OCI-LY1 (cell line): ENCODE data around the gene SLC25A42.

Experiments used
- H2AFZ ChIP-seq: fragments of 200-600 bp; sonication (generic), shearing (Covaris generic); 2 replicates; pipeline ENCODE4 v1.6.0; 2014; ENCODE audit warnings: antibody characterized with exemption, mild to moderate bottlenecking, low read length
- H3F3A ChIP-seq: fragments of 200-600 bp; sonication (generic), shearing (Covaris generic); 2 replicates; pipeline ENCODE4 v1.6.0; 2014; ENCODE audit warnings: mild to moderate bottlenecking, antibody characterized with exemption, low read length, moderate library complexity; ENCODE audit not compliant: insufficient read depth
- H3K27ac ChIP-seq: fragments of 200-600 bp; sonication (generic); 2 replicates; pipeline ENCODE4 v1.5.1; 2014; ENCODE audit warnings: low read length, mixed run types, mild to moderate bottlenecking, low read depth; ENCODE audit not compliant: poor library complexity, severe bottlenecking
- H3K27me3 ChIP-seq: fragments of 200-600 bp; sonication (generic); 2 replicates; pipeline ENCODE4 v1.6.0; 2014; ENCODE audit warnings: antibody characterized with exemption, mild to moderate bottlenecking, low read length, moderate library complexity; ENCODE audit not compliant: insufficient read depth
- H3K36me3 ChIP-seq: fragments of 200-600 bp; sonication (generic); 2 replicates; pipeline ENCODE4 v1.6.1; 2014; ENCODE audit warnings: mild to moderate bottlenecking, antibody characterized with exemption, low read length, moderate library complexity, mixed read lengths; ENCODE audit not compliant: insufficient read depth
- H3K4me1 ChIP-seq: fragments of 200-600 bp; sonication (generic); 2 replicates; pipeline ENCODE4 v1.5.1; 2014; ENCODE audit warnings: mild to moderate bottlenecking, low read length, moderate library complexity; ENCODE audit not compliant: insufficient read depth, severe bottlenecking
- H3K4me2 ChIP-seq: fragments of 200-600 bp; sonication (generic), shearing (Covaris generic); 2 replicates; pipeline ENCODE4 v1.6.1; 2014; ENCODE audit warnings: low read length
- H3K4me3 ChIP-seq: fragments of 200-600 bp; sonication (generic); 2 replicates; pipeline ENCODE4 v1.5.1; 2014; ENCODE audit warnings: low read length, low read depth, mild to moderate bottlenecking, mixed read lengths; ENCODE audit not compliant: poor library complexity, severe bottlenecking
- H3K79me2 ChIP-seq: fragments of 200-600 bp; shearing (Covaris generic); 2 replicates; pipeline ENCODE4 v1.6.1; 2016; ENCODE audit warnings: mixed run types, low read length, mixed read lengths; ENCODE audit not compliant: insufficient read depth
- H3K9ac ChIP-seq: fragments of 200-600 bp; sonication (generic), shearing (Covaris generic); 2 replicates; pipeline ENCODE4 v1.6.1; 2014; ENCODE audit warnings: mild to moderate bottlenecking, low read length, mixed read lengths
- H3K9me2 ChIP-seq: fragments of 200-600 bp; sonication (generic), shearing (Covaris generic); 2 replicates; pipeline ENCODE4 v1.6.1; 2014; ENCODE audit warnings: low read depth, mild to moderate bottlenecking, low read length, mixed read lengths
- H3K9me3 ChIP-seq: fragments of 200-600 bp; shearing (Covaris generic); 2 replicates; pipeline ENCODE4 v1.6.1; 2014; ENCODE audit warnings: low read length, mixed read lengths
- H4K20me1 ChIP-seq: fragments of 200-600 bp; sonication (generic), shearing (Covaris generic); 2 replicates; pipeline ENCODE4 v1.6.0; 2016; ENCODE audit warnings: mild to moderate bottlenecking, low read length; ENCODE audit not compliant: insufficient read depth
- CTCF ChIP-seq: fragments of 200-600 bp; sonication (generic), shearing (Covaris generic); IDR thresholded peaks from 2 replicates; pipeline ENCODE4 v1.5.1; 2017; ENCODE audit warnings: mild to moderate bottlenecking, antibody characterized with exemption, low read length, moderate library complexity, mixed read lengths
- EZH2 ChIP-seq: fragments of 200-600 bp; sonication (generic), shearing (Covaris generic); IDR thresholded peaks from 2 replicates; pipeline ENCODE4 v1.8.0; 2017; ENCODE audit warnings: borderline replicate concordance, mixed run types, mild to moderate bottlenecking, antibody characterized with exemption, low read length, moderate library complexity, mixed read lengths

The SLC25A42 gene

GRCh38 chr19:19079571-19079970 lies 15.8 kb downstream of the SLC25A42 start:
- no peaks in the 10 kb centered on the region for H3K27me3 ChIP-seq
- no peaks in the 10 kb centered on the region for H3K9me3 ChIP-seq
- no peaks in the 10 kb centered on the region for H3F3A ChIP-seq
- H3K9me2 ChIP-seq = no peaks in the 10 kb centered on the region
- no peaks in the 10 kb centered on the region for H3K4me1 ChIP-seq
- H3K79me2 ChIP-seq = no peaks in the 10 kb centered on the region
- no peak for TF ChIP-seq CTCF
- no peak for TF ChIP-seq EZH2
- no peaks in the 10 kb centered on the region for H4K20me1 ChIP-seq
- H3K27ac ChIP-seq = no peak overlapping the region
- no peak overlapping the region for H2AFZ ChIP-seq
- H3K36me3 ChIP-seq = no peaks in the 10 kb centered on the region; the same call in 1 of the 2 replicates
- H3K4me2 ChIP-seq = no peak overlapping the region
- no peak overlapping the region for H3K9ac ChIP-seq
- no peak overlapping the region for H3K4me3 ChIP-seq

GRCh38 chr19:19081642-19082151 lies 17.9 kb downstream of the SLC25A42 start:
- no peaks in the 10 kb centered on the region for H3K36me3 ChIP-seq
- no peak overlapping the region for H2AFZ ChIP-seq
- H3K9me2 ChIP-seq = no peaks in the 10 kb centered on the region
- no peaks in the 10 kb centered on the region for H4K20me1 ChIP-seq
- no peaks in the 10 kb centered on the region for H3K4me1 ChIP-seq
- H3K4me3 ChIP-seq = no peak overlapping the region
- no peaks in the 10 kb centered on the region for H3K27me3 ChIP-seq
- no peaks in the 10 kb centered on the region for H3F3A ChIP-seq
- H3K79me2 ChIP-seq = no peaks in the 10 kb centered on the region
- H3K9ac ChIP-seq = no peak overlapping the region
- no peaks in the 10 kb centered on the region for H3K9me3 ChIP-seq
- no peak overlapping the region for H3K4me2 ChIP-seq
- no peak overlapping the region for H3K27ac ChIP-seq
- no peak for TF ChIP-seq EZH2
- TF ChIP-seq CTCF = no peak

GRCh38 chr19:19083413-19084178 lies 19.8 kb downstream of the SLC25A42 start:
- no peak overlapping the region for H3K9ac ChIP-seq
- H2AFZ ChIP-seq = no peak overlapping the region
- H3K79me2 ChIP-seq = no peaks in the 10 kb centered on the region
- H3K36me3 ChIP-seq = no peaks in the 10 kb centered on the region
- H3K27ac ChIP-seq = no peak overlapping the region
- no peak overlapping the region for H3K4me2 ChIP-seq
- H3K4me3 ChIP-seq = no peak overlapping the region
- H3K4me1 ChIP-seq = no peaks in the 10 kb centered on the region
- no peaks in the 10 kb centered on the region for H3K27me3 ChIP-seq
- TF ChIP-seq EZH2 (no peak), CTCF (no peak)
- no peaks in the 10 kb centered on the region for H3K9me3 ChIP-seq
- no peaks in the 10 kb centered on the region for H3K9me2 ChIP-seq
- H3F3A ChIP-seq = no peaks in the 10 kb centered on the region
- H4K20me1 ChIP-seq = no peaks in the 10 kb centered on the region
